GM04504 (cell line): ENCODE data around the gene ME2.
"Not testable (repeated sequence)": the region's sequence is repeated elsewhere in the genome, so short reads cannot be mapped to it uniquely, and the experiment has no call there.

ENCODE experiments used
- DNase-seq: peaks from one replicate; pipeline ENCODE4 v3.0.0-alpha.2; 2012; ENCODE audit warnings: low read depth

Gene ME2

DNA sequence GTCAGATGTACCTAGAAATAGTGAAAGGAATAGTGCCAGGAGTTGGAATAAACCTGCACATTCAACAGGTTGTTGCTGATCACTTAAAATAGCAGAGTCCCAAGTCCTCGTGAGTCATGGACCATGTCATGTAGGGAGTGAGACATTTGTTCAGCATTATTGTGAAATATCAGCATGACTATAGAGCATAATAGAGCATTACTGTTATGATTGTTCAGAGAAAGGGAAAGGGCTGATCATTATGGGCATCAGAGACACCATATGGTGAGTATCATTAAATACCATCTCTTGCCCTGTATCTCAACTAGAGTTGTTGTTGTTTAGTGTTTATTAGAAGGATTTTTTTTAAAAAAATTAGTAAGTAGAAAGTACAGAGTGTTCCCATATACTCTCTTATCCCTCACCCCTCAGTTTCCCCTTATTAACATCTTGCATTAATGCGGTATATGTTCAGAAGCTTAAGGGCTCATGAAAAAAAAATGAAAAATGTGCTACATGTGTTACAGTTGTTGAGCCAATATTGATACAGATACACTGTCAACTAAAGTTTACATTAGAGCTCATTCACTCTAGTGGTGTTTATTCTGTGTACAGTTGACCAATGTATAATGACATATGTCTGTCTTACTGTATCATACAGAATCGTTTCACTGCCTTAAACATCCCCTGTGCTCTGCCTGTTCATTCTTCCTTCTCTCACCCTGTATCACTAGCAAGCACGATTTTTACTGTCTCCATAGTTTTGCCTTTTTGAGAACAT lies 94.6 kb downstream of the ME2 start:
- DNase-seq: peak; percentile 39

DNA sequence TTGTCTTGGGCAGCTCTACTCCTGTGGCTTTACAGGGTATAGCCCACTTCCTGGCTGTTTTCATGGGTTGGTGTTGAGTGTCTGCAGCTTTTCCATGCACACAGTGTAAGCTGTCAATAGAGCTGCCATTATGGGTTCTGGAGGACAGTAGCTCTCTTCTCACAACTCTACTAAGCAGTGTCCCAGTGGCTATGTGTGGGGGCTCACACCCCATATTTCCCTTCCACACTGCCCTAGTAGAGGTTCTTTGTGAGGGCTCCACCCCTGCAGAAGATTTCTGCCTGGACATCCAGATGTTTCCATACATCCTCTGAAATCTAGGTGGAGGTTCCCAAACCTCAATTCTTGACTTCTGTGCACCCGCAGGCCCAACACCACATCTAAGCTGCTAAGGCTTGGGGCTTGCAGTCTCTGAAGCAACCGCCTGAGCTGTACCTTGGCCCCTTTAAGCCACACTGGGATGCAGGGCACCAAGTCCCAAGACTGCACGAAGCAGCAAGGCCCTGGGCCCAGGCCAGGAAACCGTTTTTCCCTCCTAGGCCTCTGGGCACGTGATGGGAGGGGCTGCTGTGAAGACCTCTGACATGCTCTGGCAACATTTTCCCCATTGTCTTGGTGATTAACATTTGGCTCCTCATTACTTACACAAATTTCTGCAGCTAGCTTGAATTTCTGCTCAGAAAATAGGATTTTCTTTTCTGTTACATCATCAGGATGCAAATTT lies 98.3 kb downstream of the ME2 start:
- DNase-seq: no peak

DNA sequence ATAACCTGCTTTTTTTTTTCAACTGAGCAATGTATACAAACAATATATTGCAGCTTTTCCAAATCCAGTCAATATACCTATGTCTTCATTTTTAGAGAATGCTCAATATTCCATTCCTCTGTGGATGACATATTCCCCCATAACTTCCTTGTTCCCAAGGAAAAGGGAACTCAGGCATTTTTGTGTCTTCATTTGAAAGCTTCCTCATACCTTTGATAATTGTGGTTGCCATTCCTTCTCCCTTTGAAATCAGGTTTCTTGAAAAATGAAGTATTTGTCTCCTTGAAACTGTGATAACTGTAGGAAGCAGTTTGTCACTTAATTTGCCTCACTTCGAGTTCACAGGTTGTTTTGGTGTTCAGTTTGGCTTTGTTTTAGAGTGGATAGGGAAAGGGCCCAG lies 102.5 kb downstream of the ME2 start:
- DNase-seq: no peak

DNA sequence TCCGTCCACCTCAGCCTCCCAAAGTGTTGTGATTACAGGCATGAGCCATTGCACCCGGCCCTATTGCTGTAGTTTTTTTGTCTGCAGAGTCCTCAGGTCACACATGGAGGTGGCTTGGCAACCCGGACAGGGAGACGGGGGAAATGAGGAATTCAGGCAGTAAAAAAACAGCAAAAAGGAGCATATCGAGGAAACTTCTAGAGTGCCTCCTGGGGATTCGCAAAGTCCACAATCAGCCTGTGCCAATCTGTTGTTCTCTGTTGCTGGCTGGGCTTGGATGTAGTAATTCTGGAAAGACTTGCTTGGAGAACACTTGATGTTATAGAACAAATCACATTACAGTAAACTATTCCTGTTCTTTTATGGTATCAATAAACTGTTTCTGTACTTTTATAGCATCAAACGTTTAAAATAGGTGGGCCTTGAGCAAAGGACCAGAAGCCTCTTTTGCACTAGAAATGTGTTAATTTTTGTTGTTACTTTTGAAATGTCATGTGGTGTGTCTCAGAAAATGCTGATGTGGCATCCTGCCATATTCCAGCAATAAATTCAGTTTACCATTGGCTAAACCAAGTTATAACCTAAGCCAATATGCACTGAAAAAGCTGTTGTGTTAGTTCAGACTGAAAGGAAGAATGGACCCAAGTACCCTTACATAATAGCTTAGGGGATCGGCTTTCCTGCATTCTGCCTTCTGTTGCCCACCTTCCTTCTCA lies 103.3 kb downstream of the ME2 start:
- no peak for DNase-seq

DNA sequence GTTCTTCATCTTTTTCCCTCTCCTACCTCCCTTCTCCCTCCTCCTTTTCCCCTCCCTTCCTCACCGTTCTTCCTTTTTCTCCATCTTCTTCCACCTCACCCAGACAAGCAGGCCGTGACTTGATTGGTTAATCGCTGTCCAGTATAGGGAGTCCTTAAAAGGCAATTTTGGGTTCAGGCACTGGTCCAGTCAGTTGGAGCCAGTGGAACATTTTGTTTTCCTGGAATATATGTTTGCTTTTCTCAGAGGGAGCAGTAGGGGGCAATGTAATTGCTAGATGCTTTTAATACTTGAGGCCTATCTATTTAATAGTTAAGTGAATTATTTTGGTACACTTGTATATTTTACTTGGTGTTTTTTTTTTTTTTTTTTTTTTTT lies 103.9 kb downstream of the ME2 start:
- no peak for DNase-seq

DNA sequence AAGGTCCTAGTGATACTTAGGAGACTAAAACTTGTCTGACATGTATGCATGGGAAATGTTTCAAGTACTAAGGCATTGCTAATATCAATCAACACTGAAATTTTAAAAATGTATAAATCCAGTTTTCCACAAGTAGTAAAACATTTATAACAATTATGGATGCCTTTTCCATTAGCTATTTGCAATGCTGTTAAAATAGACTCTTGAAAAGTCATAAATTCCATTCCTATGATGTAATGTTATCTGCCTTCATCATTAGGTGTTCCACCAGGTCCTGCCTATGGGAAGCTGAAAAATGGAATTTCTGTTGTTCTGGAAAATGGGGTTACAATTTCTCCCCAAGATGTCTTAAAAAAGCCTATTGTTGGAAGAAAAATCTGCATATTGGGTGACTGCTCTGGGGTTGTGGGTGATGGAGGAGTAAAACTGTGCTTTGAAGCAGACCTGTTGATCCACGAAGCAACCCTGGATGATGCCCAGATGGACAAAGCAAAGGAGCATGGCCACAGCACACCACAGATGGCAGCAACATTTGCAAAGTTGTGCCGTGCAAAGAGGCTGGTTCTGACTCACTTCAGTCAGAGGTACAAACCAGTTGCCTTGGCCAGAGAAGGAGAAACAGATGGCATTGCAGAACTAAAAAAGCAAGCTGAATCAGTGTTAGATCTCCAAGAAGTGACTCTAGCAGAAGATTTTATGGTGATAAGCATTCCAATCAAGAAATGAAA lies 107.6 kb downstream of the ME2 start:
- DNase-seq: peak; percentile 79

DNA sequence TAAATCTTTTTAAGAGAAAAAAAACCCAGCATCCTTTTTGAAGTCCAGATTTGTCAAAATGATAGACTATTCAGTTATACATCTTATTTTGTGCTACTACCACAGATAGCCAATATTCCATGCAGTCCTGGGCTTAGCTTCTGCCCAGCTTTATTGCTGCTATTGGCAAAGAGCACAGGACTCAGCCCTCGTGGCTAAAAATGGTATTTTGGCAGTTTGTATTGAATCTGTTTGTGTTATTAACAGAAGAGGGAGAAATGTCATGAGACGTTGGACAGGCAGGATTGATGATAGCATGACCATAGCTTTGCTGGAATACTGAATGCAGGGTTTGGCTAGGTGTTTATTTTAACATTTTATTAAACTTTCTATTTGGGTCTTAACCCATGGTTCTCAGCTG lies 108.3 kb downstream of the ME2 start:
- DNase-seq: no peak

DNA sequence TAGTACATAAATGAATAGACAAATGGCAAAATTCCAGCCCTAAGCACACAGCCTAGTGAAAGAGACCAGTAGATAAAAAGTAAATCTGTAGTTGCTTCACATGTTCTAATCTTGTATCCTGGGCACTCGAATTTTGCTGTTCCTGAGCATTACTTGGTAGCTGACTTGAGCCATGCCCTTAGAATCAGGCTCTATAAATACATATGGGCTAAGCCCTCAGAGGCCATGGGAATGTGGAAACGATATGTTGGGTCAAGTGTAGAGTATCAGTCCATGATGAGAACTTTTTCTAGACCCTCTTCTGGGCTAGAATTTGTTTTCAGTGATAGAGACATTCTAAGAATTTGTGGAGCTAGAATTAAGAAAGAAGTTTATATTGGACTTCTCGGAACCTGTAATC lies 110.8 kb downstream of the ME2 start:
- no peak for DNase-seq

DNA sequence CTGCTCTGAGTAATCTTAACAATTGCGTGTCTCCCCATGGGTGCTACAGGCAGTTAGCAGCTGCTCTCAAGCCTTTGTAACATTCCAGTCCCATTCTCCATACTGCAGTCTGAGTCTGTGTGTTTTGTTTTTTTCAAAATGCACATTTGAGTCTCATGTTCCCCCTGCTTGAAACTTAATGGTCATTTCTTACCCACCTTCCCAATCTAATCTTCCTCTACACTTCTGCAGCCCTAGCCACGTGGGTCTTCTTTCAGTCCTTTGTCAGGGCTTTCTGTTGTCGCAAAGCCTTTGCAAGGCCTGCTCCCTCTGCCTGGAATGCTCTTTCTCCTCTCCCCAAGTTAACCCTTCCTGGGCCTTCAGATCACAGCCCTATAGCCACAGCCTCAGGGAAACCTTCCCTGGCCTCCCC lies 113.4 kb downstream of the ME2 start:
- no peak for DNase-seq

DNA sequence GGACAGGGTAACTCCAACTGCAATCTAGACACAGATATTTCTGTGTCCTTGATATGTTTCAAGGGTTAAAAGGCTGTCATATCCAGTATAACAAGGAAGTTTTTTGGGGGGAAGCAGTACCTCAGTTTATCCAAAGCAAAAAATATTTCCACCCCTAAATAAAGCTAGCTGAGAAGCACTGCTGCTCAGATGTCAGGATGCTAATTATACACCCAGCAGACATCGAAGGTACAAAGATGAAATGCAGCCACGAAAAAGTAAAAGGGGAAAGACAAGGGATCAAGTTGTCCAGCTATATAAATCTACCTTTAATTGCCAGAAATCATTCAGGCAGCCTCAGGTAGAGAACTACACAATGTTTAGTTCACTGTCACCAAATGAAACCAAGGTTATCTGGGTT lies 115.1 kb downstream of the ME2 start:
- no peak for DNase-seq

DNA sequence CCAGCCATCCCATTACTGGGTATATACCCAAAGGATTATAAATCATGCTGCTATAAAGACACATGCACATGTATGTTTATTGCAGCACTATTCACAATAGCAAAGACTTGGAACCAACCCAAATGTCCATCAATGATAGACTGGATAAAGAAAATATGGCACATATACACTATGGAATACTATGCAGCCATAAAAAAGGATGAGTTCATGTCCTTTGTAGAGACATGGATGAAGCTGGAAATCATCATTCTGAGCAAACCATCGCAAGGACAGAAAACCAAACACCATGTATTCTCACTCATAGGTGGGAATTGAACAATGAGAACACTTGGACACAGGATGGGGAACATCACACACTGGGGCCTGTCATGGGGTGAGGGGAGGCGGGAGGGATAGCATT lies 124.3 kb downstream of the ME2 start:
- not testable (repeated sequence) for DNase-seq
